ENCODE data around the gene ANKRD11.

Gene ANKRD11

GRCh38 chr16:89285381-89285780 is 205.0 kb downstream of the ANKRD11 start:
- no peak for DNase-seq (ENCODE audit: low read depth, low spot score)

- no peak for DNase-seq (ENCODE audit: low read depth, low spot score)
Measured at GRCh38 chr16:89283449-89283848, 206.9 kb downstream of the ANKRD11 start.

- no peak for DNase-seq (ENCODE audit: low read depth, low spot score)
Measured at GRCh38 chr16:89282523-89282922, 207.8 kb downstream of the ANKRD11 start.

GRCh38 chr16:89281829-89282228 is 208.5 kb downstream of the ANKRD11 start:
- no peak for DNase-seq (ENCODE audit: low read depth, low spot score)

GRCh38 chr16:89281189-89281577 is 209.2 kb downstream of the ANKRD11 start:
- DNase-seq (ENCODE audit: low read depth, low spot score): no peak

- DNase-seq (ENCODE audit: low read depth, low spot score): no peak
Measured at GRCh38 chr16:89280546-89281188, 209.7 kb downstream of the ANKRD11 start.

- no peak for DNase-seq (ENCODE audit: low read depth, low spot score)
Measured at GRCh38 chr16:89279666-89280481, 210.5 kb downstream of the ANKRD11 start.

- no peak for DNase-seq (ENCODE audit: low read depth, low spot score)
Measured at GRCh38 chr16:89278441-89279240, 211.7 kb downstream of the ANKRD11 start.

GRCh38 chr16:89277641-89278341 is 212.6 kb downstream of the ANKRD11 start:
- DNase-seq (ENCODE audit: low read depth, low spot score): no peak

GRCh38 chr16:89277049-89277448 is 213.3 kb downstream of the ANKRD11 start:
- no peak for DNase-seq (ENCODE audit: low read depth, low spot score)

- DNase-seq (ENCODE audit: low read depth, low spot score): no peak
Measured at GRCh38 chr16:89275837-89276720, 214.3 kb downstream of the ANKRD11 start.

- DNase-seq (ENCODE audit: low read depth, low spot score): no peak
Measured at GRCh38 chr16:89275284-89275584, 215.1 kb downstream of the ANKRD11 start.

- DNase-seq (ENCODE audit: low read depth, low spot score): no peak
Measured at GRCh38 chr16:89274561-89275283, 215.6 kb downstream of the ANKRD11 start.

- DNase-seq (ENCODE audit: low read depth, low spot score): no peak
Measured at GRCh38 chr16:89273741-89274472, 216.5 kb downstream of the ANKRD11 start.

GRCh38 chr16:89272631-89273030 is 217.7 kb downstream of the ANKRD11 start:
- DNase-seq (ENCODE audit: low read depth, low spot score): no peak

GRCh38 chr16:89270666-89271345 is 219.6 kb downstream of the ANKRD11 start:
- DNase-seq (ENCODE audit: low read depth, low spot score): no peak

GRCh38 chr16:89269805-89270665 is 220.3 kb downstream of the ANKRD11 start:
- DNase-seq (ENCODE audit: low read depth, low spot score): no peak

Measured in iPS DF 19.7 (cell line).